M059J (cell line): ENCODE data around the gene TTC21A. TPM values are rescaled to one million over a fixed set of nuclear protein-coding genes. Genes with fewer than 3 reads are reported as not detected.
"Not testable (repeated sequence)": the region's sequence is repeated elsewhere in the genome, so short reads cannot be mapped to it uniquely, and the experiment has no call there.

ENCODE experiments used
- DNase-seq: peaks from one replicate; pipeline ENCODE4 v3.0.0-alpha.2; 2012; ENCODE audit warnings: low read depth
- total RNA-seq: library from RNA; depleted of rRNA; stranded (reverse); fragments of >200 nt; shearing (Covaris generic); gene quantifications from 2 replicates; pipeline ENCODE4 v1.2.3, GENCODE V29; 2014; rRNA removed

TTC21A gene
- 0.10 and 1.4 TPM in 2 replicates for total RNA-seq

- peak; percentile 84 for DNase-seq
These were observed at the start of gene TTC21A, which contains the start of gene GORASP1 for GRCh38 chr3:39107388-39108199. Gene TTC21A, plus strand, starts transcription at chr3:39107680. Its CDS starts 158 bp downstream, at chr3:39107838. Gene GORASP1, minus strand, starts transcription at chr3:39107627. Its CDS starts 86 bp downstream, at chr3:39107541.

GRCh38 chr3:39061228-39061627 lies 46.3 kb upstream of the TTC21A start:
- not testable (repeated sequence) for DNase-seq

GRCh38 chr3:39062180-39062579 lies 45.3 kb upstream of the TTC21A start:
- DNase-seq: no peak

GRCh38 chr3:39063143-39063542 lies 44.3 kb upstream of the TTC21A start:
- no peak for DNase-seq

GRCh38 chr3:39064646-39065045 lies 42.8 kb upstream of the TTC21A start:
- DNase-seq: peak; percentile 14

- DNase-seq: peak; percentile 21
These were observed 42.3 kb upstream of the TTC21A start for GRCh38 chr3:39065197-39065596.

- DNase-seq: no peak
These were observed 40.2 kb upstream of the TTC21A start for GRCh38 chr3:39067286-39067685.

GRCh38 chr3:39068556-39068955 lies 38.9 kb upstream of the TTC21A start:
- DNase-seq: no peak

- no peak for DNase-seq
These were observed 31.6 kb upstream of the TTC21A start for GRCh38 chr3:39075910-39076309.

GRCh38 chr3:39079530-39079929 lies 27.9 kb upstream of the TTC21A start:
- no peak for DNase-seq

GRCh38 chr3:39080026-39080425 lies 27.5 kb upstream of the TTC21A start:
- DNase-seq: no peak

GRCh38 chr3:39082666-39083313 lies 24.7 kb upstream of the TTC21A start:
- DNase-seq: no peak

- no peak for DNase-seq
These were observed 21.3 kb upstream of the TTC21A start for GRCh38 chr3:39086144-39086543.

GRCh38 chr3:39088456-39088855 lies 19.0 kb upstream of the TTC21A start:
- DNase-seq: no peak

- DNase-seq: no peak
These were observed 18.6 kb upstream of the TTC21A start for GRCh38 chr3:39088889-39089288.

- DNase-seq: no peak
These were observed 16.6 kb upstream of the TTC21A start for GRCh38 chr3:39090922-39091321.

- DNase-seq: no peak
These were observed 12.4 kb upstream of the TTC21A start for GRCh38 chr3:39094851-39095677.

GRCh38 chr3:39095778-39096177 lies 11.7 kb upstream of the TTC21A start:
- no peak for DNase-seq

- peak; percentile 10 for DNase-seq
These were observed 10.7 kb upstream of the TTC21A start for GRCh38 chr3:39096775-39097174.

GRCh38 chr3:39097716-39098472 lies 9.6 kb upstream of the TTC21A start:
- DNase-seq: no peak

GRCh38 chr3:39098473-39099000 lies 8.9 kb upstream of the TTC21A start:
- no peak for DNase-seq
